Ovary (tissue), 9 donors: Measurements from ENCODE around the gene ME3. TPM values are rescaled to one million over a fixed set of nuclear protein-coding genes. Genes with fewer than 3 reads are reported as not detected.
"Not testable (repeated sequence)": the region's sequence is repeated elsewhere in the genome, so short reads cannot be mapped to it uniquely, and the experiment has no call there.

Experiments
- DNase-seq, 5 donors: peaks; one replicate each; pipeline ENCODE4 v3.0.0-alpha.2; 2019 to 2020
- H3K27ac ChIP-seq, 2 donors: fragments of 200-600 bp; one replicate each; pipeline versions ENCODE4 v1.5.1 to v1.8.0; 2019 to 2022
- H3K27me3 ChIP-seq: fragments of 200-600 bp; one replicate; pipeline ENCODE4 v1.8.0; 2022
- H3K36me3 ChIP-seq: fragments of 200-600 bp; sonication (generic); one replicate; pipeline ENCODE4 v1.5.1; 2019
- H3K4me1 ChIP-seq: one replicate; pipeline ENCODE4 v1.8.1; 2013; ENCODE audit warnings: mild to moderate bottlenecking, moderate library complexity; ENCODE audit not compliant: insufficient read depth
- H3K4me3 ChIP-seq: fragments of 200-600 bp; sonication (generic); one replicate; pipeline ENCODE4 v1.5.1; 2017
- H3K9me3 ChIP-seq, 2 donors: fragments of 200-600 bp in 1 of 2; sonication (generic) in 1 of 2; one replicate each; pipeline versions ENCODE4 v1.5.1 to v1.8.1; 2013 to 2019; ENCODE audit warnings: mild to moderate bottlenecking in 1 of 2, moderate library complexity in 1 of 2
- EP300 ChIP-seq: sonication (generic); formaldehyde crosslinking; IDR thresholded peaks from one replicate; pipeline ENCODE4 v1.6.1; 2017; ENCODE audit warnings: antibody characterized with exemption
- POLR2A ChIP-seq: fragments of 450-650 bp; IDR thresholded peaks from one replicate; pipeline ENCODE4 v1.6.1; 2017; ENCODE audit warnings: antibody characterized with exemption, mild to moderate bottlenecking, moderate library complexity
- WGBS, 3 donors: extraction: QIAGEN DNeasy Blood & Tissue Kit in 1 of 3; methylation state at CpG; one replicate each; pipeline versions ENCODE4 v1.1.5 to v1.1.7; 2013 to 2017; 5-methylcytosine and 5-hydroxymethylcytosine counted together
- intact Hi-C, 4 donors: fragments of 100-400 bp; cut with DNase I; formaldehyde crosslinking; loops; one replicate each; pipeline versions ENCODE4 v1.11.0 to v1.15.1; 2022 to 2023
- polyA plus RNA-seq, 2 donors: library from polyadenylated mRNA; stranded (reverse); fragments of 200-250 nt in 1 of 2; fragments of 350-450 nt in 1 of 2; fragmentation: Illumina TruSeq in 1 of 2; extraction: RNeasy Lipid Tissue Mini Kit (QIAGEN cat#74804) in 1 of 2; gene quantifications; one replicate each; pipeline ENCODE4 v1.2.3, GENCODE V29; 2013 to 2014
- total RNA-seq, 7 donors: library from RNA; depleted of rRNA in 2 of 7; stranded (reverse); fragments of >200 nt in 2 of 7; fragmentation: NEBNext Ultra II Directional in 3 of 7; extraction: Animal tissue kit (Norgen Biotek cat#: 25700) in 3 of 7; gene quantifications; one replicate each; pipeline versions ENCODE4 v1.1.0 to v1.2.4, GENCODE V29; 2016 to 2023
- TF ChIP-seq, protein P1 (sequence below), 3 donors: fragments of 450-650 bp in 2 of 3; fragments of 200-600 bp in 1 of 3; IDR thresholded peaks; one replicate each; pipeline versions ENCODE4 v1.5.1 to v1.8.0; 2016 to 2022; ENCODE audit warnings: antibody characterized with exemption in 3 of 3, mild to moderate bottlenecking in 1 of 3
- donor health status: DM: no; HTN: no; CAD: no; lungs with moderate emphysema.
- donor health status: DM: no; HTN: no; CAD: no.
- donor health status: Bipolar disorder and iron deficiency.
- donor health status: DM: yes; HTN: yes; CAD: no.
- donor health status: DM: no; HTN: no; CAD: no.
- donor health status: DM: yes; HTN: yes; CAD: no.

The ME3 gene
- total and polyA plus RNA-seq, 9 donors: 25.2 to 48.6 (median 43.1) TPM

DNA sequence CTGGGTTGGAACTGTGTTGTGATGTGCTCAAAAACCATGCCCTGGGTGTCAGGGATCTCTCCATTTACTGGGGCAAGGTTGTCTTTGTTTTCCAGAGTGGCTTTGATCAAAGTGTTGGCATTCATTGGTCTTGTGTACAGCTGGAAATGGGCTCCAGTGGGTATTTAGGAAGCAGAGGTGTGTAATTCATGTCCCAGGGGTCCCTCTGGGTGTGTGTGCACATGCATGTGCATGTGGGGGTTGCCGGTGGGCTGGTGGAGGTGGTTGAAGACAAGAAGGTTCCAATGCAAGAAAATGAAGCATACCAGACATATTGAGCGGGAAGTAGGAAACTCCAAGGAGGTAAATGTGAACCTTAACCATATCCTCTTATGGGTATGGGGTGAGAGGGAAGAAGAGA is 121.7 kb downstream of the ME3 start:
- H3K27me3 ChIP-seq: no peaks in the 10 kb centered on the region
- intact Hi-C loops: no loop called here
- DNase-seq: no peak
- WGBS, 3 donors: 97 to 100% (median 98%) methylated on average over 2 of the region's 2 CpGs
- H3K36me3 ChIP-seq: no peaks in the 10 kb centered on the region
- no peak overlapping the region for H3K4me3 ChIP-seq
- H3K9me3 ChIP-seq: no peaks in the 10 kb centered on the region
- TF ChIP-seq EP300: no peak
- TF ChIP-seq, protein P1, sequence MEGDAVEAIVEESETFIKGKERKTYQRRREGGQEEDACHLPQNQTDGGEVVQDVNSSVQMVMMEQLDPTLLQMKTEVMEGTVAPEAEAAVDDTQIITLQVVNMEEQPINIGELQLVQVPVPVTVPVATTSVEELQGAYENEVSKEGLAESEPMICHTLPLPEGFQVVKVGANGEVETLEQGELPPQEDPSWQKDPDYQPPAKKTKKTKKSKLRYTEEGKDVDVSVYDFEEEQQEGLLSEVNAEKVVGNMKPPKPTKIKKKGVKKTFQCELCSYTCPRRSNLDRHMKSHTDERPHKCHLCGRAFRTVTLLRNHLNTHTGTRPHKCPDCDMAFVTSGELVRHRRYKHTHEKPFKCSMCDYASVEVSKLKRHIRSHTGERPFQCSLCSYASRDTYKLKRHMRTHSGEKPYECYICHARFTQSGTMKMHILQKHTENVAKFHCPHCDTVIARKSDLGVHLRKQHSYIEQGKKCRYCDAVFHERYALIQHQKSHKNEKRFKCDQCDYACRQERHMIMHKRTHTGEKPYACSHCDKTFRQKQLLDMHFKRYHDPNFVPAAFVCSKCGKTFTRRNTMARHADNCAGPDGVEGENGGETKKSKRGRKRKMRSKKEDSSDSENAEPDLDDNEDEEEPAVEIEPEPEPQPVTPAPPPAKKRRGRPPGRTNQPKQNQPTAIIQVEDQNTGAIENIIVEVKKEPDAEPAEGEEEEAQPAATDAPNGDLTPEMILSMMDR (IDR thresholded peaks at IDR 0.05): no peak
- no peak for TF ChIP-seq POLR2A
- no peak overlapping the region for H3K27ac ChIP-seq
- H3K4me1 ChIP-seq: peaks cover 11% of the 10 kb centered on the region

DNA sequence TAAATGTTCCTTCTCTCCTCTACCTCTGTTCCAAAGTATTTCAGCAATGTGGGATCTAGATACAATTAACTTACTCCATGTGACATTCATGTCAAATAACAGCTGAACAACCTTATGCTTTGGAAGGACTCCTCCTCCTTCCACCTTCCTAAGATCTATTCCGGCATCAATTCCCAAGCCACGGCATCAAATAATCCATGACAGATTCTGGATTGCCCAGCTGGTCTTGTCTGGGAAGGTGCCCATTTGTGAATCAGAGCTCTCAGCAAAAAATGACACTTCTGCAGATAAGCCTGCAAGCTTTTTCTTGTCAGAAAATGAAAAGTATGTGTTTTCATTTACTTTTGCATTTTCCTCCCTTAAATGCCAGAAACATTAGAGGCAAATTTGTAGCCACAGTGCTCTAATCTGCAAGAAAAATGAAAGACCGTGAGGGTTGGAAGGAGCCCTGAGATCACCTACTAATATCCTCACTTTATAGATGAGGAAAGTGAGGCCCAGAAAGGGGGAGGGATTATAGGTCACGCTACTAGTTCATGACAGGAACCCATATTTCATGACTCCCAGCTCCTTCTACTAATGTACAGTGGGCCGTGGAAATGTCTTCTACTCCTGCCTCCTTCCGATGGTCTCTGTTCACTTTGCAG is 124.0 kb downstream of the ME3 start:
- no peak for DNase-seq
- WGBS, 3 donors: 18 to 30% (median 22%) methylated on average over 6 of the region's 6 CpGs
- Histone ChIP-seq H3K4me1 (peaks cover 11% of the 10 kb centered on the region), H3K27ac (peak overlapping the region in 1 of 2 donors; percentile 8), H3K27me3 (no peaks in the 10 kb centered on the region), H3K9me3 (no peaks in the 10 kb centered on the region), H3K36me3 (no peaks in the 10 kb centered on the region), H3K4me3 (no peak overlapping the region)
- intact Hi-C loops: no loop called here
- TF ChIP-seq EP300 (no peak), POLR2A (no peak)
- TF ChIP-seq, protein P1 (IDR thresholded peaks at IDR 0.05): no peak

DNA sequence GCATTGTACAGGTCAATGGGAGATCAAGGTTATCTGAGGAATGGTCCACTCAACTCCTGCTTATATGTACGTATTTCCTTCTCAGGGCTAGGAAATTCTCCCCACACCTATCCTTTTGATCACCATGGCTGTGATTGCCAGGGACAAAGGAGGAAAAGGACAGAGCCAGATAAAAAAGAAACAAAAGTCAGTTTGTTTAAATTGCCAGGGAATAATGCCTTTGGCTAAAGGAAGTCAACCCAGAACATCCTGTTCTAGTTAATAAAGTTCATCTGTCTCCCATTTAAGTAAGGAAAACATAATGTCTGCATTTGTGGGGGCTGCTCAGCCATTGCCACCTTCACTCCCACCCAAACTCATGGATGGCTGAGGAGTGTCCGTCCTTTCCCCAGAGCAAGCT is 124.7 kb downstream of the ME3 start:
- no peaks in the 10 kb centered on the region for H3K27me3 ChIP-seq
- intact Hi-C loops: no loop called here
- peak overlapping the region in 1 of 2 donors; percentile 8 for H3K27ac ChIP-seq
- peaks cover 11% of the 10 kb centered on the region for H3K4me1 ChIP-seq
- no peaks in the 10 kb centered on the region for H3K36me3 ChIP-seq
- WGBS, 3 donors: 8 to 16% (median 12%) methylated on average over 2 of the region's 2 CpGs
- TF ChIP-seq POLR2A (no peak), EP300 (no peak)
- TF ChIP-seq, protein P1 (IDR thresholded peaks at IDR 0.05): no peak
- no peak overlapping the region for H3K4me3 ChIP-seq
- no peak for DNase-seq
- no peaks in the 10 kb centered on the region for H3K9me3 ChIP-seq

DNA sequence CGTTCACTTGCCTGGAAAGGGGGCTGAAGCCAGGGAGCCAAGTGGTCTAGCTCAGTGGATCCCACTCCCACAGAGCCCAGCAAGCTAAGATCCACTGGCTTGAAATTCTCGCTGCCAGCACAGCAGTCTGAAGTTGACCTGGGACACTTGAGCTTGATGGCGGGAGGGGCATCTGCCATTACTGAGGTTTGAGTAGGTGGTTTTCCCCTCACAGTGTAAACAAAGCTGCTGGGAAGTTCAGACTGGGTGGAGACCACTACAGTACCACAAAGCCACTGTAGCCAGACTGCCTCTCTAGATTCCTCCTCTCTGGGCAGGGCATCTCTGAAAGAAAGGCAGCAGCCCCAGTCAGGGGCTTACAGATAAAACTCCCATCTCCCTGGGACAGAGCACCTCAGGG is 131.1 kb downstream of the ME3 start:
- H3K36me3 ChIP-seq, intact Hi-C loops, DNase-seq, H3K27me3 ChIP-seq, H3K4me1 ChIP-seq, H3K27ac ChIP-seq, H3K4me3 ChIP-seq, H3K9me3 ChIP-seq: not testable (repeated sequence)
- 92 to 100% (median 98%) methylated on average over 3 of the region's 3 CpGs for WGBS, 3 donors

DNA sequence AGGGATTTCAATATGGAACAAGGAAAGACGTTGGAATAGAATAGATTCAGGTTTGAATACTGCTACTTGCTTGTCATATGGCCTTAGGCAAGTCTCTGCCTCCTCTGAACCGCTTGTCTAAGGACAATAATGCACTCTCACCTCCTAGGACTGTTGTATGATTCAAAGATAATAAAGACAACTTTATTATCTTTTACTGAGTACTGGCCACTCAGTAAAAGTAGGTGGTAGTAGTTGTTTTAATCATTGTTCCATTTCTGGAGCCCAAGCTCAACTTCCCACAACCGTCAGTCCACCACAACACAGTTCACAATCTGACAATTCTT is 134.2 kb downstream of the ME3 start:
- WGBS, 3 donors: 89 to 94% (median 92%) methylated on average over 3 of the region's 3 CpGs
- no peak overlapping the region for H3K27ac ChIP-seq
- DNase-seq: no peak
- no peaks in the 10 kb centered on the region for H3K27me3 ChIP-seq
- no peak overlapping the region for H3K4me3 ChIP-seq
- H3K4me1 ChIP-seq: no peaks in the 10 kb centered on the region
- intact Hi-C loops: no loop called here
- H3K36me3 ChIP-seq: no peaks in the 10 kb centered on the region
- no peaks in the 10 kb centered on the region for H3K9me3 ChIP-seq
- TF ChIP-seq, protein P1 (IDR thresholded peaks at IDR 0.05): no peak
- no peak for TF ChIP-seq POLR2A
- TF ChIP-seq EP300: no peak
